IMR-90 (cell line): ENCODE data around the gene GNG2. TPM values are rescaled to one million over a fixed set of nuclear protein-coding genes. Genes with fewer than 3 reads are reported as not detected.

ENCODE experiments used
- ATAC-seq: fragments of 200-7000 bp; cut with Tn5 transposase; 2 replicates; pipeline ENCODE4 v1.9.1; 2020; ENCODE audit warnings: low read depth, mild to moderate bottlenecking, moderate library complexity
- BruUV-seq: library from RNA; stranded (reverse); fragments of 400-500 nt; replicated peaks from 2 replicates; lab custom pipeline; 2021; lab: Mats Ljungman, UMichigan
- CTCF ChIA-PET: fragments of 300-600 bp; formaldehyde crosslinking; extraction: SDS; loops from one replicate; lab custom pipeline; 2021; ENCODE audit warnings: antibody characterized with exemption; lab: Yijun Ruan, JAX
- POLR2A ChIA-PET: fragments of 300-600 bp; sonication (Branson Sonifier 250); formaldehyde crosslinking; loops from one replicate; lab custom pipeline; 2022; ENCODE audit warnings: antibody characterized with exemption; ENCODE audit not compliant: unreplicated experiment; lab: Charles Lee
- DNase-seq: peaks from one replicate; pipeline ENCODE4 v3.0.0; 2013
- H2AFZ ChIP-seq: replicated peaks from 2 replicates; pipeline ENCODE3; 2013; ENCODE audit warnings: low read length, mild to moderate bottlenecking; ENCODE audit not compliant: poor library complexity
- H2AK5ac ChIP-seq: 2 replicates; pipeline ENCODE4 v1.6.1; 2013; ENCODE audit warnings: low read depth, low read length, inconsistent platforms
- H2AK9ac ChIP-seq: replicated peaks from 2 replicates; pipeline ENCODE3; 2013; ENCODE audit warnings: mild to moderate bottlenecking, low read depth, low read length, moderate library complexity; ENCODE audit not compliant: poor library complexity
- H2BK120ac ChIP-seq: 2 replicates; pipeline ENCODE4 v1.6.1; 2013; ENCODE audit warnings: low read depth, low read length, inconsistent platforms
- H2BK15ac ChIP-seq: 3 replicates; pipeline ENCODE4 v1.6.1; 2013; ENCODE audit warnings: low read depth, low read length, inconsistent platforms
- H2BK20ac ChIP-seq: 2 replicates; pipeline ENCODE4 v1.6.1; 2013; ENCODE audit warnings: low read depth, mild to moderate bottlenecking, inconsistent platforms, low read length, moderate library complexity
- H2BK5ac ChIP-seq: 2 replicates; pipeline ENCODE4 v1.6.1; 2013; ENCODE audit warnings: mild to moderate bottlenecking, low read depth, low read length, inconsistent platforms; ENCODE audit not compliant: poor library complexity, severe bottlenecking
- H3K14ac ChIP-seq: replicated peaks from 2 replicates; pipeline ENCODE4 v1.6.1; 2013; ENCODE audit warnings: low read depth, low read length, inconsistent platforms
- H3K18ac ChIP-seq: 2 replicates; pipeline ENCODE4 v1.6.1; 2013; ENCODE audit warnings: low read depth, low read length, control low read depth
- H3K23ac ChIP-seq: 2 replicates; pipeline ENCODE4 v1.6.1; 2013; ENCODE audit warnings: low read depth, low read length, inconsistent platforms
- H3K27ac ChIP-seq: 2 replicates; pipeline ENCODE4 v1.5.1; 2013; ENCODE audit warnings: mild to moderate bottlenecking, control low read depth, low read length; ENCODE audit not compliant: insufficient read depth
- H3K27me3 ChIP-seq: 2 replicates; pipeline ENCODE4 v1.6.1; 2013; ENCODE audit warnings: low read length; ENCODE audit not compliant: control insufficient read depth, insufficient read depth
- H3K36me3 ChIP-seq: 2 replicates; pipeline ENCODE4 v1.6.1; 2013; ENCODE audit warnings: low read length, mixed read lengths; ENCODE audit not compliant: control insufficient read depth, insufficient read depth
- H3K4ac ChIP-seq: 2 replicates; pipeline ENCODE4 v1.6.1; 2013; ENCODE audit warnings: low read depth, low read length, inconsistent platforms
- H3K4me1 ChIP-seq: 2 replicates; pipeline ENCODE4 v1.6.1; 2013; ENCODE audit warnings: low read length, mixed read lengths; ENCODE audit not compliant: control insufficient read depth, insufficient read depth
- H3K4me2 ChIP-seq: 2 replicates; pipeline ENCODE4 v1.6.1; 2013; ENCODE audit warnings: low read depth, mild to moderate bottlenecking, control low read depth, low read length, moderate library complexity
- H3K4me3 ChIP-seq: 2 replicates; pipeline ENCODE4 v1.5.1; 2013; ENCODE audit warnings: low read depth, mild to moderate bottlenecking, control low read depth, low read length, moderate library complexity; ENCODE audit not compliant: insufficient read depth
- H3K56ac ChIP-seq: 2 replicates; pipeline ENCODE4 v1.6.1; 2013; ENCODE audit warnings: low read length, inconsistent platforms; ENCODE audit not compliant: insufficient read depth; ENCODE audit errors: extremely low read depth
- H3K79me1 ChIP-seq, 2 experiments: 2 replicates each; pipeline ENCODE4 v1.6.1; 2013; ENCODE audit warnings: low read length in 2 of 2, inconsistent platforms in 1 of 2, low read depth in 1 of 2
- H3K9ac ChIP-seq: 2 replicates; pipeline ENCODE4 v1.6.1; 2013; ENCODE audit warnings: low read depth, low read length, control low read depth
- H3K9me1 ChIP-seq: 2 replicates; pipeline ENCODE4 v1.6.1; 2013; ENCODE audit warnings: low read length, inconsistent platforms; ENCODE audit not compliant: insufficient read depth
- H3K9me3 ChIP-seq: 2 replicates; pipeline ENCODE4 v1.6.1; 2013; ENCODE audit warnings: low read length; ENCODE audit not compliant: control insufficient read depth, insufficient read depth
- H4K20me1 ChIP-seq: 2 replicates; pipeline ENCODE4 v1.6.1; 2013; ENCODE audit warnings: low read length, inconsistent platforms; ENCODE audit not compliant: insufficient read depth
- H4K5ac ChIP-seq: 2 replicates; pipeline ENCODE4 v1.6.1; 2013; ENCODE audit warnings: mild to moderate bottlenecking, low read depth, low read length, control low read depth
- H4K8ac ChIP-seq, 2 experiments: 2 replicates each; pipeline ENCODE4 v1.6.1; 2013; ENCODE audit warnings: low read depth in 2 of 2, low read length in 2 of 2, control low read depth in 1 of 2, inconsistent platforms in 1 of 2
- H4K91ac ChIP-seq: 2 replicates; pipeline ENCODE4 v1.6.1; 2013; ENCODE audit warnings: low read depth, low read length, inconsistent platforms; ENCODE audit not compliant: insufficient read depth
- BHLHE40 ChIP-seq: fragments of 150-350 bp; IDR thresholded peaks from 2 replicates; pipeline ENCODE4 v1.6.1; 2016; ENCODE audit warnings: mild to moderate bottlenecking, low read depth, low read length
- CHD1 ChIP-seq: IDR thresholded peaks from 2 replicates; pipeline ENCODE4 v1.6.1; 2012; ENCODE audit warnings: low read depth, low read length, improper control_type of control experiment
- FOS ChIP-seq: fragments of 150-350 bp; IDR thresholded peaks from 2 replicates; pipeline ENCODE4 v1.6.1; 2016; ENCODE audit warnings: low read depth, low read length
- MAFK ChIP-seq: IDR thresholded peaks from 2 replicates; pipeline ENCODE4 v1.6.1; 2012; ENCODE audit warnings: low read depth, low read length, improper control_type of control experiment
- MAZ ChIP-seq: IDR thresholded peaks from 2 replicates; pipeline ENCODE4 v1.6.1; 2012; ENCODE audit warnings: low read depth, mild to moderate bottlenecking, low read length, improper control_type of control experiment, moderate library complexity, borderline replicate concordance
- MXI1 ChIP-seq: IDR thresholded peaks from 2 replicates; pipeline ENCODE4 v1.6.1; 2012; ENCODE audit warnings: low read depth, mild to moderate bottlenecking, low read length, moderate library complexity, borderline replicate concordance
- NFE2L2 ChIP-seq: fragments of 150-350 bp; IDR thresholded peaks from 2 replicates; pipeline ENCODE4 v1.6.1; 2016; ENCODE audit warnings: low read depth, mild to moderate bottlenecking, low read length
- POLR2A ChIP-seq: IDR thresholded peaks from 2 replicates; pipeline ENCODE4 v1.6.1; 2012; ENCODE audit warnings: mild to moderate bottlenecking, low read depth, low read length
- RAD21 ChIP-seq: IDR thresholded peaks from 2 replicates; pipeline ENCODE4 v1.6.1; 2012; ENCODE audit warnings: low read length, improper control_type of control experiment
- SMC3 ChIP-seq: fragments of 150-350 bp; IDR thresholded peaks from 2 replicates; pipeline ENCODE4 v1.6.1; 2016; ENCODE audit warnings: low read depth, mild to moderate bottlenecking, antibody characterized with exemption, low read length, moderate library complexity
- USF2 ChIP-seq: fragments of 150-350 bp; IDR thresholded peaks from 2 replicates; pipeline ENCODE4 v1.6.1; 2017; ENCODE audit warnings: mild to moderate bottlenecking, antibody characterized with exemption, low read length, low read depth
- WGBS, 2 experiments: methylation state at CpG; one replicate each; pipeline versions ENCODE4 v1.1.5 to v1.1.7; 2013; ENCODE audit warnings: missing lambda C conversion rate in 2 of 2; ENCODE audit not compliant: insufficient read length in 1 of 2; ENCODE audit errors: extremely low coverage in 2 of 2; 5-methylcytosine and 5-hydroxymethylcytosine counted together
- dilution Hi-C: fragments of 300-500 bp; cut with HindIII; formaldehyde crosslinking; loops from one replicate; pipeline ENCODE4 v1.14.3; 2018; ENCODE audit warnings: low sequenced_read_pairs; ENCODE audit not compliant: unreplicated experiment
- in situ Hi-C: fragments of 300-500 bp; cut with MboI; formaldehyde crosslinking; loops from 3 replicates; pipeline ENCODE4 v1.14.3; 2019; ENCODE audit warnings: low sequenced_read_pairs, inconsistent platforms, mixed read lengths
- intact Hi-C: fragments of 100-400 bp; cut with micrococcal nuclease; formaldehyde crosslinking; loops from 2 replicates; pipeline ENCODE4 v1.10.0; 2022
- polyA plus RNA-seq, 3 experiments: library from polyadenylated mRNA; depleted of rRNA; stranded (reverse); fragments of >200 nt; gene quantifications; 2 replicates each; pipeline ENCODE4 v1.2.3, GENCODE V29; 2012; ENCODE audit warnings: low replicate concordance in 1 of 3
- total RNA-seq: library from RNA; depleted of rRNA; stranded (reverse); fragments of >200 nt; gene quantifications from 2 replicates; pipeline ENCODE4 v1.2.3, GENCODE V29; 2012

Gene GNG2
- total and polyA plus RNA-seq, 2 of the 4 experiments (the other 2 are of a cell fraction) = 13.1 to 14.6 TPM

- no peak for ATAC-seq
Measured at GRCh38 chr14:51969852-51970540, 109.6 kb downstream of the GNG2 start.

More at GRCh38 chr14:51969852-51970540, 109.6 kb downstream of the GNG2 start:
- Histone ChIP-seq H3K4me3 (no peak overlapping the region), H2AFZ (no peak overlapping the region), H3K4me2 (no peak overlapping the region), H2AK9ac (no peak overlapping the region), H4K20me1 (no peaks in the 10 kb centered on the region), H3K27ac (no peak overlapping the region), H4K8ac (no peak overlapping the region), H2BK20ac (no peak overlapping the region), H2BK120ac (no peak overlapping the region), H2AK5ac (no peak overlapping the region), H4K5ac (no peak overlapping the region), H3K36me3 (no peaks in the 10 kb centered on the region), H3K56ac (no peak overlapping the region), H3K9me1 (0 out of 2 replicates have a peak, but pooled peaks cover 2% of the 10 kb centered on the region), H2BK15ac (no peak overlapping the region), H3K79me1 (no peaks in the 10 kb centered on the region), H3K27me3 (no peaks in the 10 kb centered on the region), H3K4me1 (peaks cover 2% of the 10 kb centered on the region; the same call in 1 of the 2 replicates), H3K4ac (no peak overlapping the region), H3K14ac (no peak overlapping the region), H3K23ac (no peak overlapping the region), H4K91ac (no peak overlapping the region), H2BK5ac (no peak overlapping the region), H3K9ac (no peak overlapping the region), H3K9me3 (no peaks in the 10 kb centered on the region), H3K18ac (no peak overlapping the region)
- intact Hi-C loops (no loop called here), in situ Hi-C loops (loop anchor here (10.0 kb wide), 1 partner anchor 185 kb away; no protein-coding TSS in a partner anchor), dilution Hi-C loops (no loop called here)
- no peak for DNase-seq
- TF ChIP-seq CHD1 (no peak), NFE2L2 (no peak), MAZ (no peak), USF2 (no peak), SMC3 (no peak), RAD21 (no peak), FOS (no peak), MAFK (no peak), MXI1 (no peak), POLR2A (no peak), BHLHE40 (no peak)
- BruUV-seq = no TSS peak
- CTCF ChIA-PET = interaction anchor here (0.8 kb wide), 1 partner anchor 9 kb away, joined by 3 read pairs; no protein-coding TSS in a partner anchor
- POLR2A ChIA-PET = no interaction called here
- 2% methylated on average over 4 of the region's 6 CpGs; no CpG with 5 or more reads in 1 of the 2 experiments for WGBS, 2 experiments
